Caki2 (cell line): Measurements from ENCODE around the gene CTXN3. TPM values are rescaled to one million over a fixed set of nuclear protein-coding genes. Genes with fewer than 3 reads are reported as not detected.
A peak's percentile ranks its signal among the peaks of the same experiment; 100 is the strongest.

Experiments used
- DNase-seq: peaks from one replicate; pipeline ENCODE4 v3.0.0-alpha.2; 2015; ENCODE audit warnings: low read depth
- in situ Hi-C: cut with HindIII; loops from 2 replicates; pipeline ENCODE4 v1.10.0; 2016; ENCODE audit warnings: low sequenced_read_pairs, low pct_unique_long_range_greater_than_20kb, mixed read lengths
- total RNA-seq: library from RNA; depleted of rRNA; stranded (reverse); fragments of >200 nt; shearing (Covaris generic); gene quantifications from 2 replicates; pipeline ENCODE4 v1.2.3, GENCODE V29; 2014; ENCODE audit warnings: low replicate concordance; rRNA removed

CTXN3 gene
- total RNA-seq, 1 experiment from 2014 or later: not detected

- in situ Hi-C loops: no loop called here
- no peak for DNase-seq
These were observed 36.8 kb downstream of the CTXN3 start for GRCh38 chr5:127685662-127686061.

DNA sequence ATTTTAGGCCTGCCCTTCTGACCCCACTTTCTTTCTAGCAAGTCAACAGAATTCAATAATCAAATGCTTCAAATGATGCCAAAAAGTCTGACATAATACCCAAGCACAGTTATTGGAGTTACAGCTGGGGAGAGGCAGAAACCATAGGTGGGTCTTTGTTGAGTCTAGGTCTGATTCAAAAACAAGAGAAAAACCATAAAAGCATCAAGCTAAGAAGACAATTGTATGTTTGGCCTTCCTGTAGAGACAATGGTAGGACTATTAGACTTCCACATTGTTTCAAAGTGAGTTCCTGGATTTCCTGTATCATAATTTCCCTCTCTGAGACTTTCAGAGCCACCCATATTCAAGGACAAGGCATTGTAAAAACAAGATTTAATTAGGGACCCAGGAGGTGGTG, 37.5 kb downstream of the CTXN3 start:
- DNase-seq: no peak
- in situ Hi-C loops: no loop called here

DNA sequence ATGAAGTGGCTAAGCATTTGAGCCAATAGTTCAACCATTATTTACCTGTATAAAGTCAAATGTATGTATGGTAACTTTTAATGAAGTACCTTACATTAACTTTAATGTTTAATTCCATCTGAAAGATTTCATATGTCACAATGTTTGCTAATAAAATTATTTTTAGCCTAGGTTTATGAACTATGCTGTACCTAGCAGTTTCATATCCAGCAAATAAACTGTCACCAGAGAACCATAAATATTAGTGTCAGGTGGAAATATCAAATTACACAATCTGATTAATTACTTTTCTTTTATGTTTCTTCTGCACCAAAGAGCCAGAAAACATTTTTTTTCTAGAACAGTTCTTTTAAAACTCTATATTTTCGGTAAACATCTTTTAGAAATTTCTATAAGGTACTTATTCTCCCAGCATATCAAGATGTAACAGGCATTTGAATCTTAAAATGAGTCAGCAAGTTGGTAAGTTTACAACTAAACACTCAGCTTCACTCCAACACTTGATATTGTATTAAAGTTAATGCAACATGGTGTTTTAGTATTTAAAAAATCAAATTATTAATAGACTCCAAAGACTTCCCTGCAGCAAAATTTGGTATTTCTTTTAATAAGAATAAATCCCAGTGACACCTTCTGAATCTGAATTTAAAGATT, 45.8 kb downstream of the CTXN3 start:
- in situ Hi-C loops: no loop called here
- DNase-seq: no peak

DNA sequence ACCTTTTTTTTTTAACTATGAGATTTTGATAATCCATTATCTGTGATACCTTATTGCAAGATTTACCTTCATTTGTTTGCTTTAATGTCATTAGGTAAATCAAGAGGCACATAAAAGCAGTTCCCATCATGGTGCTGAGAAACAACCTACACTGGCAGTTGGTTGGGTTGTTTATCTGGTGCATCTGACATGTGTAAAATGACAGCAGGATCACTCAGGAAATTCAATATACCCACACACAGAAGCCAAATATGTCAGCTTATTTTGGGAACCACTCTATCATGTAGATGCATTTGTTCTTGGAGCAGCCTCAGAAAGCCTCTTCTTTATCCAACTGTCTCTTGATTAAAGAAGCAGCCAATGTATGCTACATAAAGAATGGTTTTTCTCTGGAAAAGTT, 46.5 kb downstream of the CTXN3 start:
- no peak for DNase-seq
- in situ Hi-C loops: no loop called here

DNA sequence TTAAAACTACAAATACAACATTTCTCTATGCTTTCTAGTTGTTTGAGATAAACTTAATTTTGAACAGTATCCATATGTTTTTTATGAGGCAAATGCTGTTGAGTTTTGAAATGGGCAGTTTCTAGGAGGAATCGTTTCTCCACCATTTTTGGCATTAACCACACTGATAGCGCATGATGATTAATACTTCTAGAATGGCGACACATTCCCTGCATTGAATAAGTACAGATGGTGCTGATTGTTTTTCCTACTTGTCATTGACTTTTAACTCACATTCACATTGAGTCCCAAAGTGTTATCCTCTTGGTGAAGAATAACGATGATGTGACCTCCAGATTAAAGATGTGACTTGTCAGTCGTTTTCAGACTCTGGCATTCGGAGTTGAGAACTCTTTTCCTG, 47.8 kb downstream of the CTXN3 start:
- in situ Hi-C loops: no loop called here
- peak; percentile 29 for DNase-seq

DNA sequence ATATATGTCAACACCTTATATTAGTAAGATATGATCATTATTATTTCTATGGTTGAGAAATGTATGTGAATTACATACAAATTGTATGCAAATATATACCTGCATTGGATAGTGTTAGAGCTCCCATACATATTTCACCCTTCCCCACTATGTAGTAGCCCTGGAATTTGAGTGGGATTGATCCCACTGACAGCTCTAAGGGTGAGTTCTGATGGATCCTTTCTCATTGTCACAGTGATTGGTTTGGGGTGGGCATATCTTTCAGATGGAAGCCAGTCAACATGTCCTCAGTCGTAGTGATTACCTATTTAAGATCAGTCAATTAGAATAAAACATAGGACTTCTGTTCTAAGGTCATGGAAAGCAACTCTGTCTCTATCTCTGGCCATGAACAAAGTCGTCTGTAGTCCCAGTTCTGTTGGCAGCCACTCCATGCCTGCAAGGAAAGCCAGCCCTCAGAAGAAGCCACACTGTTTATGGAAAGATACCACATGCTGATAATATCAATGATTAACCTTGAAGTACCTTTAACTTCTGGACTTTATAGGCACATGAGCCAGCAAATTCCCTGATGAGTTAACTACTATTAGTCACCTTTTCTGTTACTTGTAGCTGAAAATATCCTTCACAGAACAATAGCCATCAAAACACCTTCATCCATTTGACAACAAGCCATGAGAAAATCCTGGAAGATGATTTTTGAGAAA, 49.2 kb downstream of the CTXN3 start:
- in situ Hi-C loops: no loop called here
- peak; percentile 90 for DNase-seq

DNA sequence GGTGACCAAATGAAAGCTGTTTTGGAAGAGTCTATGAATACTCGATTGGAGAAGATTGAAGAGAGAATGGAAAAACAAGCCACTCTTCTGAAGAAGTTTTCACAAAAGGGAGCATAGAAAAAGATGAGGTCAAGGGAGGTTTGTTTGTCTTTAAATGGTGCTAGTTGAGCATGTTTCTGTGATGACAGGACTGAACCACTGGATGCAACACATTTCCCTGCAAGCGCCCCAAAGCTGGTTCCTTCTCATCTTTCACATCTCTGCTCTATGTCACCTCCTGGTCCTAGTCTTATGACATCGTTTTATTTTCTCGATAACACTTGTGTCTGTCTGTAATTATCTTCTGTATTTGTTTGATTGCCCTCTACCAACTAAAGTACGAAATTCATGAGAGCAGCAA, 50.5 kb downstream of the CTXN3 start:
- no peak for DNase-seq
- in situ Hi-C loops: no loop called here

GRCh38 chr5:127700237-127700766, 51.4 kb downstream of the CTXN3 start:
- in situ Hi-C loops: no loop called here
- DNase-seq: no peak

DNA sequence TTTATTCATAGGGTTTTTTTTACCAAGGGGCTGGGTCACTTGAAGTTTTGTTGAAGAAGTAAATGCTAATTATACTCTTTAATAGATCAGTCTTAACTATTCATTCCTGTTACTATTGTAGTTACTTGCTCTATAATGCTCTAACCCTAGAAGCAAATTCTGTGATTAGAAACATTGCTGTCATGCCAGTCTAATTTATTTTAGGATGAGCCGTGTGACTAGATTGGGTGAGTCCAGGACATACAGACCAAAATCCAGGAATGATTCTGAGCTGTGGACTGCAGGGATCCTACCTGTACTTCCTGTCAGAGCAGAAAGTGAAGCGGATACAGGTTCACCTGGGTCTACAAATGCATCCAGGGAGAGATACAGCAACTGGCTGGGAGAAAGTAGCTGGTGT, 53.6 kb downstream of the CTXN3 start:
- no peak for DNase-seq
- in situ Hi-C loops: no loop called here

GRCh38 chr5:127702926-127703561, 54.2 kb downstream of the CTXN3 start, which contains the start of gene CCDC192:
Gene CCDC192, plus strand, starts transcription at chr5:127703391. Its CDS starts 55 bp downstream, at chr5:127703446.
- in situ Hi-C loops: no loop called here

DNA sequence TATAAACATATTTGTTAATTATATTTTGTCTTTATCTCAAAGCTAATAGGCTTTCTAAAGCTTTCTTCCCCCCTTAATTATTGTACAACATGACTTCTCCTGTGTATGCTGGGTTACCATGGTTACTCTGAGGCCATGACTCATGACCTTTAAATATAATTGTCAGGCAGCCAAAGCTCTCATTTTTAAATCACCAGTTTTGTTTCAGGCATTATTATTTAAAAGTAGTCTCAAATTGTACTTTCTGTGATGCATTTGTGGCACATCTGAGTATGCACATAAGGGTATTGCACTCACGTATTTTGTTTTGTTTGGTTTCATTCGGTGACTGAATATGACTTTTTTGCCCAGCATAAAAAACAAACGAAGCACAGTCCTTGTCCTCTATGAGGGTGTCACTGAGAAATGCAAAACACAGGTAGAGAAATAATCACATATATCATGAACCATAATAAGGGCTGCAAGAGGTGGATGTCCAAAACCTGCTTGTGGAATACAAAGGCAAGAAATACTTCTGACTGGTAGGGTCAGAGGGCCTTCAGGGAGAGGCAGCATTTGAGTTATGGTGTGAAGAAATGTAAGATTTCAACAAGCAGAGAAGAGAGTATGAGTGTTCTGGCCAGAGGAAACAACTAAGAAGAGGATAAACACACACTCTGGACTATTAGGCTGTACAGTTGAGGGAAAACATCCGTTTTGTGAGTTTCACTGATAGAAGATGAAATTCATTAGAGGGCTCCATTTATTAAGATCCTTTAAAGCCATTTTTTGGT, 56.4 kb downstream of the CTXN3 start:
- DNase-seq: peak; percentile 62
- in situ Hi-C loops: no loop called here

More at GRCh38 chr5:127702926-127703561, 54.2 kb downstream of the CTXN3 start, which contains the start of gene CCDC192:
- DNase-seq: no peak

- no peak for DNase-seq
These were observed 57.8 kb downstream of the CTXN3 start for GRCh38 chr5:127706691-127707090.

GRCh38 chr5:127707209-127707608, 58.3 kb downstream of the CTXN3 start:
- DNase-seq: no peak
- in situ Hi-C loops: no loop called here

More at GRCh38 chr5:127706691-127707090, 57.8 kb downstream of the CTXN3 start:
- in situ Hi-C loops: no loop called here

Other genes starting within 250 kb of the CTXN3 start
- gene PRRC1, start 131.4 kb upstream of the CTXN3 start, total RNA-seq: 18.3 and 32.6 TPM in 2 replicates
- not detected in 2 replicates for gene CCDC192, start 54.3 kb downstream of the CTXN3 start, total RNA-seq